Prostate gland (tissue), 2 donors: ENCODE results near the gene SSTR3.

Experiments
- POLR2A ChIP-seq: fragments of 450-650 bp; IDR thresholded peaks from one replicate; pipeline ENCODE4 v1.6.1; 2016; ENCODE audit warnings: antibody characterized with exemption, mild to moderate bottlenecking
- POLR2AphosphoS5 ChIP-seq: sonication (generic); formaldehyde crosslinking; IDR thresholded peaks from one replicate; pipeline ENCODE4 v1.6.1; 2017; ENCODE audit warnings: antibody characterized with exemption
- TF ChIP-seq, protein P1 (sequence below), 4 experiments: fragments of 200-600 bp in 2 of 4; fragments of 450-650 bp in 2 of 4; sonication (generic) in 2 of 4; IDR thresholded peaks; 1 replicate in 3 of 4; 2 replicates in 1 of 4; pipeline ENCODE4 v1.5.1; 2016 to 2019; ENCODE audit warnings: antibody characterized with exemption in 4 of 4, mild to moderate bottlenecking in 2 of 4, moderate library complexity in 2 of 4

DNA sequence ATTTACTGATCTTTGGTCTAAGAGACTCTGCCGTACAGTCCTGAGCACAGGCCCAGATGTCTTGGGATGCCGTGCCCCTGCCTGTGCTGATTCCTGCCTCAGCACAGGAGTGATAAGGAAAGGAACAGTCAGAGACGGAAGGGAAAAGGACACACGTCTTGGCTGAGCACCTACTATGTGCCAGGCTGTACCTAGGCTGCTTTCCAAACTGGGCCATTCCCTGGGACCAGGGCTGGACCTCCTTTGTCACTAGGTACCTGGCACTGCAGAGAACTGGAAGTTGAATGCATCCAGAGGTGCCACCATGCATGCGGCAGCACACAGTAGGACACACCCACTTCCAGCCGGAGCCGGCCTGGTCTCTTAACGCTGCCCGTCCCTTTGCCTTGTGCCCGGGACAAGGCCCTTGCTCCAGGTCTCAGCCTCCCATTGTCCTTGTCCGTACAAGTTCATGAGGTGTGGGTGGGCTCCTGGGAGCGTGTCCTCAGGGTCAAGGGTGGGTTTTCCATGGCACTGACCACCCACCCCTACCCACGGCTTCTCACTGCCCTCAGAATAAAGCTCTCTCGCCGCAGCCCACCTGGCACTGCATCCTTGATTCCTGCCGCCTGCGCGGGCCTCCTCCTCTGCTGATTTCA, 1.1 kb upstream of the SSTR3 start:
- TF ChIP-seq, protein P1, sequence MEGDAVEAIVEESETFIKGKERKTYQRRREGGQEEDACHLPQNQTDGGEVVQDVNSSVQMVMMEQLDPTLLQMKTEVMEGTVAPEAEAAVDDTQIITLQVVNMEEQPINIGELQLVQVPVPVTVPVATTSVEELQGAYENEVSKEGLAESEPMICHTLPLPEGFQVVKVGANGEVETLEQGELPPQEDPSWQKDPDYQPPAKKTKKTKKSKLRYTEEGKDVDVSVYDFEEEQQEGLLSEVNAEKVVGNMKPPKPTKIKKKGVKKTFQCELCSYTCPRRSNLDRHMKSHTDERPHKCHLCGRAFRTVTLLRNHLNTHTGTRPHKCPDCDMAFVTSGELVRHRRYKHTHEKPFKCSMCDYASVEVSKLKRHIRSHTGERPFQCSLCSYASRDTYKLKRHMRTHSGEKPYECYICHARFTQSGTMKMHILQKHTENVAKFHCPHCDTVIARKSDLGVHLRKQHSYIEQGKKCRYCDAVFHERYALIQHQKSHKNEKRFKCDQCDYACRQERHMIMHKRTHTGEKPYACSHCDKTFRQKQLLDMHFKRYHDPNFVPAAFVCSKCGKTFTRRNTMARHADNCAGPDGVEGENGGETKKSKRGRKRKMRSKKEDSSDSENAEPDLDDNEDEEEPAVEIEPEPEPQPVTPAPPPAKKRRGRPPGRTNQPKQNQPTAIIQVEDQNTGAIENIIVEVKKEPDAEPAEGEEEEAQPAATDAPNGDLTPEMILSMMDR (IDR thresholded peaks at IDR 0.05), result no peak
- TF ChIP-seq POLR2A, result no peak
- no peak for TF ChIP-seq POLR2AphosphoS5
